K562 (cell line): ENCODE data around the gene ADAMTS2. TPM values are rescaled to one million over a fixed set of nuclear protein-coding genes. Genes with fewer than 3 reads are reported as not detected.

Source experiments
- ILF3 ChIP-seq: fragments of 450-650 bp; IDR thresholded peaks from 2 replicates; pipeline ENCODE4 v1.6.1; 2018; ENCODE audit warnings: antibody characterized with exemption, mild to moderate bottlenecking, moderate library complexity, borderline replicate concordance
- POU5F1 ChIP-seq: fragments of 150-350 bp; IDR thresholded peaks from 2 replicates; pipeline ENCODE4 v1.6.1; 2014; ENCODE audit warnings: borderline replicate concordance, low read length, low read depth, mild to moderate bottlenecking; ENCODE audit not compliant: partially characterized antibody
- ZC3H11A ChIP-seq: IDR thresholded peaks from 2 replicates; pipeline ENCODE4 v1.6.1; 2012; ENCODE audit warnings: low read depth, low read length, improper control_type of control experiment
- polyA plus RNA-seq, 8 experiments: library from polyadenylated mRNA; depleted of rRNA in 4 of 8; stranded (reverse) in 5 of 8; unstranded in 3 of 8; fragments of >200 nt; fragmentation: Nextera tagmentation in 2 of 8; fragmentation: Illumina TruSeq in 1 of 8; extraction: Ambion mirVana in 2 of 8; extraction: Trizol in 1 of 8; gene quantifications; 2 replicates each; pipeline versions ENCODE4 v1.2.1 to v1.2.3, GENCODE V29; 2011 to 2014; ENCODE audit warnings: inconsistent platforms in 1 of 8, missing spikeins in 1 of 8
- total RNA-seq, 7 experiments: library from RNA; depleted of rRNA in 6 of 7; stranded (reverse); fragments of >200 nt in 6 of 7; fragmentation: Illumina TruSeq in 2 of 7; extraction: Trizol in 2 of 7; gene quantifications; 2 replicates each; pipeline versions ENCODE4 v1.2.1 to v1.2.3, GENCODE V29; 2011 to 2021; ENCODE audit warnings: low replicate concordance in 1 of 7
- TF ChIP-seq, protein P1 (sequence below): fragments of 450-650 bp; IDR thresholded peaks from 2 replicates; pipeline ENCODE4 v1.6.1; 2016; ENCODE audit warnings: low read depth
- TF ChIP-seq, protein P2 (sequence below): fragments of 450-650 bp; IDR thresholded peaks from 2 replicates; pipeline ENCODE4 v1.6.1; 2016; ENCODE audit warnings: mild to moderate bottlenecking, moderate library complexity

The ADAMTS2 gene
- total and polyA plus RNA-seq, 9 of the 15 experiments (the other 6 are each of a cell fraction or from before 2014, with no cell fraction given), result not detected

GRCh38 chr5:179221877-179222220 is 123.4 kb downstream of the ADAMTS2 start (continued):
- TF ChIP-seq, protein P1, sequence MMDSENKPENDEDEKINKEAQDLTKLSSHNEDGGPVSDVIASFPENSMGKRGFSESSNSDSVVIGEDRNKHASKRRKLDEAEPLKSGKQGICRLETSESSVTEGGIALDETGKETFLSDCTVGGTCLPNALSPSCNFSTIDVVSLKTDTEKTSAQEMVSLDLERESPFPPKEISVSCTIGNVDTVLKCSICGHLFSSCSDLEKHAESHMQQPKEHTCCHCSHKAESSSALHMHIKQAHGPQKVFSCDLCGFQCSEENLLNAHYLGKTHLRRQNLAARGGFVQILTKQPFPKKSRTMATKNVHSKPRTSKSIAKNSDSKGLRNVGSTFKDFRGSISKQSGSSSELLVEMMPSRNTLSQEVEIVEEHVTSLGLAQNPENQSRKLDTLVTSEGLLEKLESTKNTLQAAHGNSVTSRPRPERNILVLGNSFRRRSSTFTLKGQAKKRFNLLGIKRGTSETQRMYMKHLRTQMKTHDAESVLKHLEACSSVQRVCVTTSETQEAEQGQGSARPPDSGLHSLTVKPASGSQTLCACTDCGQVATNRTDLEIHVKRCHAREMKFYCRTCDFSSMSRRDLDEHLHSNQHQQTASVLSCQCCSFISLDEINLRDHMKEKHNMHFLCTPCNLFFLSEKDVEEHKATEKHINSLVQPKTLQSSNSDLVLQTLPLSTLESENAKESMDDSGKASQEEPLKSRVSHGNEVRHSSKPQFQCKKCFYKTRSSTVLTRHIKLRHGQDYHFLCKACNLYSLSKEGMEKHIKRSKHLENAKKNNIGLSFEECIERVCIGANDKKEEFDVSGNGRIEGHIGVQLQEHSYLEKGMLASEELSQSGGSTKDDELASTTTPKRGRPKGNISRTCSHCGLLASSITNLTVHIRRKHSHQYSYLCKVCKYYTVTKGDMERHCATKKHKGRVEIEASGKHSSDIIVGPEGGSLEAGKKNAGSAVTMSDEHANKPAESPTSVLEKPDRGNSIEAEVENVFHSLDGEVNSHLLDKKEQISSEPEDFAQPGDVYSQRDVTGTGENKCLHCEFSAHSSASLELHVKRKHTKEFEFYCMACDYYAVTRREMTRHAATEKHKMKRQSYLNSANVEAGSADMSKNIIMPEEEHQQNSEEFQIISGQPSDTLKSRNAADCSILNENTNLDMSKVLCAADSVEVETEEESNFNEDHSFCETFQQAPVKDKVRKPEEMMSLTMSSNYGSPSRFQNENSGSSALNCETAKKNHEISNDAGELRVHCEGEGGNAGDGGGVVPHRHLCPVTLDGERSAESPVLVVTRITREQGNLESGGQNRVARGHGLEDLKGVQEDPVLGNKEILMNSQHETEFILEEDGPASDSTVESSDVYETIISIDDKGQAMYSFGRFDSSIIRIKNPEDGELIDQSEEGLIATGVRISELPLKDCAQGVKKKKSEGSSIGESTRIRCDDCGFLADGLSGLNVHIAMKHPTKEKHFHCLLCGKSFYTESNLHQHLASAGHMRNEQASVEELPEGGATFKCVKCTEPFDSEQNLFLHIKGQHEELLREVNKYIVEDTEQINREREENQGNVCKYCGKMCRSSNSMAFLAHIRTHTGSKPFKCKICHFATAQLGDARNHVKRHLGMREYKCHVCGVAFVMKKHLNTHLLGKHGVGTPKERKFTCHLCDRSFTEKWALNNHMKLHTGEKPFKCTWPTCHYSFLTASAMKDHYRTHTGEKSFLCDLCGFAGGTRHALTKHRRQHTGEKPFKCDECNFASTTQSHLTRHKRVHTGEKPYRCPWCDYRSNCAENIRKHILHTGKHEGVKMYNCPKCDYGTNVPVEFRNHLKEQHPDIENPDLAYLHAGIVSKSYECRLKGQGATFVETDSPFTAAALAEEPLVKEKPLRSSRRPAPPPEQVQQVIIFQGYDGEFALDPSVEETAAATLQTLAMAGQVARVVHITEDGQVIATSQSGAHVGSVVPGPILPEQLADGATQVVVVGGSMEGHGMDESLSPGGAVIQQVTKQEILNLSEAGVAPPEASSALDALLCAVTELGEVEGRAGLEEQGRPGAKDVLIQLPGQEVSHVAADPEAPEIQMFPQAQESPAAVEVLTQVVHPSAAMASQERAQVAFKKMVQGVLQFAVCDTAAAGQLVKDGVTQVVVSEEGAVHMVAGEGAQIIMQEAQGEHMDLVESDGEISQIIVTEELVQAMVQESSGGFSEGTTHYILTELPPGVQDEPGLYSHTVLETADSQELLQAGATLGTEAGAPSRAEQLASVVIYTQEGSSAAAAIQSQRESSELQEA, result no peak
- TF ChIP-seq, protein P2, sequence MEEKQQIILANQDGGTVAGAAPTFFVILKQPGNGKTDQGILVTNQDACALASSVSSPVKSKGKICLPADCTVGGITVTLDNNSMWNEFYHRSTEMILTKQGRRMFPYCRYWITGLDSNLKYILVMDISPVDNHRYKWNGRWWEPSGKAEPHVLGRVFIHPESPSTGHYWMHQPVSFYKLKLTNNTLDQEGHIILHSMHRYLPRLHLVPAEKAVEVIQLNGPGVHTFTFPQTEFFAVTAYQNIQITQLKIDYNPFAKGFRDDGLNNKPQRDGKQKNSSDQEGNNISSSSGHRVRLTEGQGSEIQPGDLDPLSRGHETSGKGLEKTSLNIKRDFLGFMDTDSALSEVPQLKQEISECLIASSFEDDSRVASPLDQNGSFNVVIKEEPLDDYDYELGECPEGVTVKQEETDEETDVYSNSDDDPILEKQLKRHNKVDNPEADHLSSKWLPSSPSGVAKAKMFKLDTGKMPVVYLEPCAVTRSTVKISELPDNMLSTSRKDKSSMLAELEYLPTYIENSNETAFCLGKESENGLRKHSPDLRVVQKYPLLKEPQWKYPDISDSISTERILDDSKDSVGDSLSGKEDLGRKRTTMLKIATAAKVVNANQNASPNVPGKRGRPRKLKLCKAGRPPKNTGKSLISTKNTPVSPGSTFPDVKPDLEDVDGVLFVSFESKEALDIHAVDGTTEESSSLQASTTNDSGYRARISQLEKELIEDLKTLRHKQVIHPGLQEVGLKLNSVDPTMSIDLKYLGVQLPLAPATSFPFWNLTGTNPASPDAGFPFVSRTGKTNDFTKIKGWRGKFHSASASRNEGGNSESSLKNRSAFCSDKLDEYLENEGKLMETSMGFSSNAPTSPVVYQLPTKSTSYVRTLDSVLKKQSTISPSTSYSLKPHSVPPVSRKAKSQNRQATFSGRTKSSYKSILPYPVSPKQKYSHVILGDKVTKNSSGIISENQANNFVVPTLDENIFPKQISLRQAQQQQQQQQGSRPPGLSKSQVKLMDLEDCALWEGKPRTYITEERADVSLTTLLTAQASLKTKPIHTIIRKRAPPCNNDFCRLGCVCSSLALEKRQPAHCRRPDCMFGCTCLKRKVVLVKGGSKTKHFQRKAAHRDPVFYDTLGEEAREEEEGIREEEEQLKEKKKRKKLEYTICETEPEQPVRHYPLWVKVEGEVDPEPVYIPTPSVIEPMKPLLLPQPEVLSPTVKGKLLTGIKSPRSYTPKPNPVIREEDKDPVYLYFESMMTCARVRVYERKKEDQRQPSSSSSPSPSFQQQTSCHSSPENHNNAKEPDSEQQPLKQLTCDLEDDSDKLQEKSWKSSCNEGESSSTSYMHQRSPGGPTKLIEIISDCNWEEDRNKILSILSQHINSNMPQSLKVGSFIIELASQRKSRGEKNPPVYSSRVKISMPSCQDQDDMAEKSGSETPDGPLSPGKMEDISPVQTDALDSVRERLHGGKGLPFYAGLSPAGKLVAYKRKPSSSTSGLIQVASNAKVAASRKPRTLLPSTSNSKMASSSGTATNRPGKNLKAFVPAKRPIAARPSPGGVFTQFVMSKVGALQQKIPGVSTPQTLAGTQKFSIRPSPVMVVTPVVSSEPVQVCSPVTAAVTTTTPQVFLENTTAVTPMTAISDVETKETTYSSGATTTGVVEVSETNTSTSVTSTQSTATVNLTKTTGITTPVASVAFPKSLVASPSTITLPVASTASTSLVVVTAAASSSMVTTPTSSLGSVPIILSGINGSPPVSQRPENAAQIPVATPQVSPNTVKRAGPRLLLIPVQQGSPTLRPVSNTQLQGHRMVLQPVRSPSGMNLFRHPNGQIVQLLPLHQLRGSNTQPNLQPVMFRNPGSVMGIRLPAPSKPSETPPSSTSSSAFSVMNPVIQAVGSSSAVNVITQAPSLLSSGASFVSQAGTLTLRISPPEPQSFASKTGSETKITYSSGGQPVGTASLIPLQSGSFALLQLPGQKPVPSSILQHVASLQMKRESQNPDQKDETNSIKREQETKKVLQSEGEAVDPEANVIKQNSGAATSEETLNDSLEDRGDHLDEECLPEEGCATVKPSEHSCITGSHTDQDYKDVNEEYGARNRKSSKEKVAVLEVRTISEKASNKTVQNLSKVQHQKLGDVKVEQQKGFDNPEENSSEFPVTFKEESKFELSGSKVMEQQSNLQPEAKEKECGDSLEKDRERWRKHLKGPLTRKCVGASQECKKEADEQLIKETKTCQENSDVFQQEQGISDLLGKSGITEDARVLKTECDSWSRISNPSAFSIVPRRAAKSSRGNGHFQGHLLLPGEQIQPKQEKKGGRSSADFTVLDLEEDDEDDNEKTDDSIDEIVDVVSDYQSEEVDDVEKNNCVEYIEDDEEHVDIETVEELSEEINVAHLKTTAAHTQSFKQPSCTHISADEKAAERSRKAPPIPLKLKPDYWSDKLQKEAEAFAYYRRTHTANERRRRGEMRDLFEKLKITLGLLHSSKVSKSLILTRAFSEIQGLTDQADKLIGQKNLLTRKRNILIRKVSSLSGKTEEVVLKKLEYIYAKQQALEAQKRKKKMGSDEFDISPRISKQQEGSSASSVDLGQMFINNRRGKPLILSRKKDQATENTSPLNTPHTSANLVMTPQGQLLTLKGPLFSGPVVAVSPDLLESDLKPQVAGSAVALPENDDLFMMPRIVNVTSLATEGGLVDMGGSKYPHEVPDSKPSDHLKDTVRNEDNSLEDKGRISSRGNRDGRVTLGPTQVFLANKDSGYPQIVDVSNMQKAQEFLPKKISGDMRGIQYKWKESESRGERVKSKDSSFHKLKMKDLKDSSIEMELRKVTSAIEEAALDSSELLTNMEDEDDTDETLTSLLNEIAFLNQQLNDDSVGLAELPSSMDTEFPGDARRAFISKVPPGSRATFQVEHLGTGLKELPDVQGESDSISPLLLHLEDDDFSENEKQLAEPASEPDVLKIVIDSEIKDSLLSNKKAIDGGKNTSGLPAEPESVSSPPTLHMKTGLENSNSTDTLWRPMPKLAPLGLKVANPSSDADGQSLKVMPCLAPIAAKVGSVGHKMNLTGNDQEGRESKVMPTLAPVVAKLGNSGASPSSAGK, result no peak
- no peak for TF ChIP-seq ZC3H11A
- no peak for TF ChIP-seq POU5F1
- no peak for TF ChIP-seq ILF3
- TF ChIP-seq, all 486 proteins: peak for 0
